ENCODE data around the gene LTBP1. TPM values are rescaled to one million over a fixed set of nuclear protein-coding genes. Genes with fewer than 3 reads are reported as not detected.
"Not testable (repeated sequence)": the region's sequence is repeated elsewhere in the genome, so short reads cannot be mapped to it uniquely, and the experiment has no call there.

The LTBP1 gene
- polyA plus RNA-seq, 3 donors: 74.7 to 90.0 (median 83.3) TPM

- no peak for DNase-seq (ENCODE audit: low read depth in 3 of 3, low spot score in 2 of 3)
Observed at GRCh38 chr2:33437297-33437696, 490.5 kb downstream of the LTBP1 start.

GRCh38 chr2:33437815-33438214 lies 491.1 kb downstream of the LTBP1 start:
- no peak for DNase-seq (ENCODE audit: low read depth in 3 of 3, low spot score in 2 of 3)

GRCh38 chr2:33441235-33441810 lies 494.6 kb downstream of the LTBP1 start:
- DNase-seq (ENCODE audit: low read depth in 3 of 3, low spot score in 2 of 3): no peak

GRCh38 chr2:33442052-33442451 lies 495.3 kb downstream of the LTBP1 start:
- DNase-seq (ENCODE audit: low read depth in 3 of 3, low spot score in 2 of 3): not testable (repeated sequence)

- DNase-seq (ENCODE audit: low read depth in 3 of 3, low spot score in 2 of 3): no peak
Observed at GRCh38 chr2:33442528-33443079, 495.9 kb downstream of the LTBP1 start.

- DNase-seq (ENCODE audit: low read depth in 3 of 3, low spot score in 2 of 3): no peak
Observed at GRCh38 chr2:33443274-33443829, 496.6 kb downstream of the LTBP1 start.

- DNase-seq (ENCODE audit: low read depth in 3 of 3, low spot score in 2 of 3): no peak
Observed at GRCh38 chr2:33444967-33445366, 498.2 kb downstream of the LTBP1 start.

- DNase-seq (ENCODE audit: low read depth in 3 of 3, low spot score in 2 of 3): no peak
Observed at GRCh38 chr2:33448220-33448899, 501.6 kb downstream of the LTBP1 start.
